GM23248 (cell line): ENCODE results near the gene PTAFR. TPM values are rescaled to one million over a fixed set of nuclear protein-coding genes. Genes with fewer than 3 reads are reported as not detected.

Experiments
- DNase-seq: peaks from one replicate; pipeline ENCODE4 v3.0.0-alpha.2; 2015
- H2AFZ ChIP-seq: fragments of 200-600 bp; sonication (generic); 2 replicates; pipeline ENCODE4 v1.6.1; 2016; ENCODE audit warnings: antibody characterized with exemption
- H3F3A ChIP-seq: fragments of 200-600 bp; sonication (generic); 2 replicates; pipeline ENCODE4 v1.6.1; 2016; ENCODE audit warnings: mild to moderate bottlenecking, antibody characterized with exemption, mixed run types; ENCODE audit not compliant: insufficient read depth
- H3K27ac ChIP-seq: fragments of 200-600 bp; sonication (generic); 2 replicates; pipeline ENCODE4 v1.5.1; 2016; ENCODE audit warnings: mild to moderate bottlenecking
- H3K27me3 ChIP-seq: fragments of 200-600 bp; sonication (generic); replicated peaks from 2 replicates; pipeline ENCODE4 v1.6.1; 2016; ENCODE audit warnings: mild to moderate bottlenecking; ENCODE audit not compliant: insufficient read depth
- H3K36me3 ChIP-seq: fragments of 200-600 bp; sonication (generic); 2 replicates; pipeline ENCODE4 v1.6.1; 2016; ENCODE audit warnings: low read depth, mild to moderate bottlenecking
- H3K4me1 ChIP-seq: fragments of 200-600 bp; sonication (generic); 2 replicates; pipeline ENCODE4 v1.6.1; 2016; ENCODE audit warnings: mild to moderate bottlenecking; ENCODE audit not compliant: insufficient read depth
- H3K4me2 ChIP-seq: fragments of 200-600 bp; sonication (generic); one replicate; pipeline ENCODE4 v1.6.1; 2016; ENCODE audit warnings: mild to moderate bottlenecking; ENCODE audit not compliant: unreplicated experiment
- H3K4me3 ChIP-seq: fragments of 200-600 bp; sonication (generic); 2 replicates; pipeline ENCODE4 v1.5.1; 2016; ENCODE audit warnings: mild to moderate bottlenecking
- H3K79me2 ChIP-seq: fragments of 200-600 bp; sonication (generic); 2 replicates; pipeline ENCODE4 v1.6.1; 2016; ENCODE audit warnings: mild to moderate bottlenecking; ENCODE audit not compliant: insufficient read depth
- H3K9ac ChIP-seq: fragments of 200-600 bp; sonication (generic); 2 replicates; pipeline ENCODE4 v1.6.1; 2016; ENCODE audit warnings: mild to moderate bottlenecking
- H3K9me2 ChIP-seq: fragments of 200-600 bp; sonication (generic); 2 replicates; pipeline ENCODE4 v1.6.1; 2016; ENCODE audit warnings: mixed run types, mild to moderate bottlenecking, moderate library complexity; ENCODE audit not compliant: insufficient read depth
- H3K9me3 ChIP-seq: fragments of 200-600 bp; sonication (generic); one replicate; pipeline ENCODE4 v1.6.1; 2017; ENCODE audit warnings: low read depth
- H4K20me1 ChIP-seq: fragments of 200-600 bp; sonication (generic); 2 replicates; pipeline ENCODE4 v1.6.0; 2016; ENCODE audit not compliant: insufficient read depth
- EZH2 ChIP-seq: fragments of 200-600 bp; sonication (generic); IDR thresholded peaks from 2 replicates; pipeline ENCODE4 v1.6.1; 2018; ENCODE audit warnings: antibody characterized with exemption, mild to moderate bottlenecking; ENCODE audit not compliant: insufficient read depth, poor library complexity, severe bottlenecking
- EZH2phosphoT487 ChIP-seq: fragments of 200-600 bp; sonication (generic); IDR thresholded peaks from 2 replicates; pipeline ENCODE4 v1.6.1; 2018; ENCODE audit warnings: antibody characterized with exemption, moderate library complexity, mild to moderate bottlenecking, low read depth; ENCODE audit not compliant: insufficient read depth
- WGBS, 2 experiments: methylation state at CpG; one replicate each; pipeline ENCODE4 v1.1.6; 2015 to 2017; ENCODE audit warnings: low lambda C conversion rate in 2 of 2, low coverage in 1 of 2; ENCODE audit errors: missing lambda C conversion rate in 2 of 2; 5-methylcytosine and 5-hydroxymethylcytosine counted together
- in situ Hi-C: fragments of 300-500 bp; cut with MboI; formaldehyde crosslinking; loops from 2 replicates; pipeline ENCODE4 v1.15.0; 2020
- polyA plus RNA-seq: library from polyadenylated mRNA; unstranded; fragments of >200 nt; fragmentation: Nextera tagmentation; extraction: Ambion mirVana; gene quantifications from 2 replicates; pipeline ENCODE4 v1.2.1, GENCODE V29; 2016
- total RNA-seq: library from RNA; depleted of rRNA; stranded (reverse); fragments of >200 nt; shearing (Covaris generic); gene quantifications from 2 replicates; pipeline ENCODE4 v1.2.3, GENCODE V29; 2014

The PTAFR gene
- total and polyA plus RNA-seq, 2 experiments from 2014 or later = not detected

GRCh38 chr1:28139025-28139712 lies 37.3 kb downstream of the PTAFR start:
- peaks cover 38% of the 10 kb centered on the region for H3F3A ChIP-seq
- H3K27ac ChIP-seq = peak overlapping the region; percentile 53
- H3K79me2 ChIP-seq = no peaks in the 10 kb centered on the region
- H3K9me2 ChIP-seq = no peaks in the 10 kb centered on the region
- no peak overlapping the region for H3K4me3 ChIP-seq
- in situ Hi-C loops = no loop called here
- H3K4me2 ChIP-seq = no peak overlapping the region
- WGBS, 2 experiments = 64 to 73% methylated on average over 6 to 7 of the region's 7 CpGs
- H3K27me3 ChIP-seq = no peaks in the 10 kb centered on the region
- H3K36me3 ChIP-seq = no peaks in the 10 kb centered on the region
- no peaks in the 10 kb centered on the region for H3K9me3 ChIP-seq
- H3K4me1 ChIP-seq = peaks cover 9% of the 10 kb centered on the region
- H4K20me1 ChIP-seq = no peaks in the 10 kb centered on the region
- peak; percentile 94 for DNase-seq
- H2AFZ ChIP-seq = no peak overlapping the region
- TF ChIP-seq EZH2phosphoT487 (no peak), EZH2 (no peak)
- no peak overlapping the region for H3K9ac ChIP-seq

- Histone ChIP-seq H3K27me3 (no peaks in the 10 kb centered on the region), H3K27ac (no peak overlapping the region), H3K36me3 (no peaks in the 10 kb centered on the region), H3F3A (peaks cover 38% of the 10 kb centered on the region), H4K20me1 (no peaks in the 10 kb centered on the region), H3K79me2 (no peaks in the 10 kb centered on the region), H3K9me3 (no peaks in the 10 kb centered on the region), H3K4me1 (peaks cover 9% of the 10 kb centered on the region), H3K4me2 (no peak overlapping the region), H3K4me3 (no peak overlapping the region), H2AFZ (no peak overlapping the region), H3K9me2 (no peaks in the 10 kb centered on the region), H3K9ac (no peak overlapping the region)
- in situ Hi-C loops = no loop called here
- no peak for TF ChIP-seq EZH2phosphoT487
- TF ChIP-seq EZH2 = no peak
- 74 to 80% methylated on average over 4 of the region's 4 CpGs for WGBS, 2 experiments
- peak; percentile 60 for DNase-seq
Measured at GRCh38 chr1:28136922-28137613, 39.4 kb downstream of the PTAFR start.

GRCh38 chr1:28136169-28136921 lies 40.1 kb downstream of the PTAFR start:
- peaks cover 9% of the 10 kb centered on the region for H3K4me1 ChIP-seq
- no peaks in the 10 kb centered on the region for H3K9me2 ChIP-seq
- no peaks in the 10 kb centered on the region for H3K27me3 ChIP-seq
- no peaks in the 10 kb centered on the region for H3K79me2 ChIP-seq
- no peaks in the 10 kb centered on the region for H3K9me3 ChIP-seq
- 91 to 94% methylated on average over 8 of the region's 8 CpGs for WGBS, 2 experiments
- no peak overlapping the region for H3K9ac ChIP-seq
- H3F3A ChIP-seq = peaks cover 38% of the 10 kb centered on the region
- no peak overlapping the region for H3K4me3 ChIP-seq
- in situ Hi-C loops = no loop called here
- no peaks in the 10 kb centered on the region for H3K36me3 ChIP-seq
- DNase-seq = no peak
- H4K20me1 ChIP-seq = no peaks in the 10 kb centered on the region
- no peak overlapping the region for H2AFZ ChIP-seq
- no peak overlapping the region for H3K27ac ChIP-seq
- TF ChIP-seq EZH2phosphoT487 (no peak), EZH2 (no peak)
- H3K4me2 ChIP-seq = no peak overlapping the region

GRCh38 chr1:28135371-28136168 lies 40.9 kb downstream of the PTAFR start:
- DNase-seq = no peak
- in situ Hi-C loops = no loop called here
- Histone ChIP-seq H3K4me2 (no peak overlapping the region), H3K9me3 (no peaks in the 10 kb centered on the region), H3K9me2 (no peaks in the 10 kb centered on the region), H4K20me1 (no peaks in the 10 kb centered on the region), H2AFZ (no peak overlapping the region), H3K9ac (no peak overlapping the region), H3K27me3 (no peaks in the 10 kb centered on the region), H3K27ac (no peak overlapping the region), H3K36me3 (no peaks in the 10 kb centered on the region), H3K4me1 (peaks cover 9% of the 10 kb centered on the region), H3K4me3 (no peak overlapping the region), H3K79me2 (no peaks in the 10 kb centered on the region), H3F3A (peaks cover 38% of the 10 kb centered on the region)
- 80 to 83% methylated on average over 12 to 14 of the region's 14 CpGs for WGBS, 2 experiments
- no peak for TF ChIP-seq EZH2phosphoT487
- no peak for TF ChIP-seq EZH2
